ENCODE results near the gene GNAS.

DNA sequence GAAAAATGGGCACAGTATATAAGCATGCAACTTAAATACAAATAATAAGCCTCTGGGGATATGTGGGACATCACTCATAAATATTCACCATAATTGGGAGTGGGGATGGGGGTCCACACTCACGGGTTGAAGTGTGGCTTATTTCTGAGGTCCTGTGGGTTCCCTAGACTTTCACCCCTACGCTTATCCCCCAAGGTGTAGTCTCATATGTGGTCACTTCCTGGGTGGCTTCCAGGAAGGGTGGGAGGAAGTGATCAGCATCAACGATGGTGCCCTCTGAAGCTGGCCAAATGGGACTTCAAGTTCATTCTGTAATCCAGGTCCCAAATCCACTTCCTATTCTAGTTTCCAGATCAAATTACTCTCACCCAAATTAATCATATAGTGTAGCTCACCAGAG, 59.5 kb downstream of the GNAS start:
- no peak for TF ChIP-seq POLR2A (IDR thresholded peaks at IDR 0.05)
- TF ChIP-seq, protein P1, sequence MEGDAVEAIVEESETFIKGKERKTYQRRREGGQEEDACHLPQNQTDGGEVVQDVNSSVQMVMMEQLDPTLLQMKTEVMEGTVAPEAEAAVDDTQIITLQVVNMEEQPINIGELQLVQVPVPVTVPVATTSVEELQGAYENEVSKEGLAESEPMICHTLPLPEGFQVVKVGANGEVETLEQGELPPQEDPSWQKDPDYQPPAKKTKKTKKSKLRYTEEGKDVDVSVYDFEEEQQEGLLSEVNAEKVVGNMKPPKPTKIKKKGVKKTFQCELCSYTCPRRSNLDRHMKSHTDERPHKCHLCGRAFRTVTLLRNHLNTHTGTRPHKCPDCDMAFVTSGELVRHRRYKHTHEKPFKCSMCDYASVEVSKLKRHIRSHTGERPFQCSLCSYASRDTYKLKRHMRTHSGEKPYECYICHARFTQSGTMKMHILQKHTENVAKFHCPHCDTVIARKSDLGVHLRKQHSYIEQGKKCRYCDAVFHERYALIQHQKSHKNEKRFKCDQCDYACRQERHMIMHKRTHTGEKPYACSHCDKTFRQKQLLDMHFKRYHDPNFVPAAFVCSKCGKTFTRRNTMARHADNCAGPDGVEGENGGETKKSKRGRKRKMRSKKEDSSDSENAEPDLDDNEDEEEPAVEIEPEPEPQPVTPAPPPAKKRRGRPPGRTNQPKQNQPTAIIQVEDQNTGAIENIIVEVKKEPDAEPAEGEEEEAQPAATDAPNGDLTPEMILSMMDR (IDR thresholded peaks at IDR 0.05) = no peak
